Testis (tissue), 2 donors: ENCODE measurements around the gene FREY1.

ENCODE experiments used
- CTCF ChIP-seq, 3 experiments: fragments of 450-650 bp in 2 of 3; fragments of 200-600 bp in 1 of 3; sonication (generic) in 1 of 3; IDR thresholded peaks; one replicate each; pipeline ENCODE4 v1.5.1; 2016 to 2019; ENCODE audit warnings: antibody characterized with exemption in 3 of 3, mild to moderate bottlenecking in 2 of 3, moderate library complexity in 1 of 3
- POLR2A ChIP-seq: fragments of 450-650 bp; IDR thresholded peaks from one replicate; pipeline ENCODE4 v1.6.1; 2017; ENCODE audit warnings: antibody characterized with exemption, mild to moderate bottlenecking, moderate library complexity

GRCh38 chr11:45947885-45948284, 40.8 kb upstream of the FREY1 start:
- TF ChIP-seq CTCF (IDR thresholded peaks at IDR 0.05) (no peak), POLR2A (no peak)
